Peyer's patch (tissue), 4 donors: Measurements from ENCODE around the gene DEF6. TPM values are rescaled to one million over a fixed set of nuclear protein-coding genes. Genes with fewer than 3 reads are reported as not detected.

Source experiments
- DNase-seq, 3 donors: peaks; one replicate each; pipeline ENCODE4 v3.0.0-alpha.2; 2017 to 2019
- H3K27ac ChIP-seq, 4 donors: fragments of 200-600 bp; sonication (generic); one replicate each; pipeline ENCODE4 v1.5.1; 2016 to 2019
- H3K27me3 ChIP-seq, 2 donors: fragments of 200-600 bp; sonication (generic); one replicate each; pipeline ENCODE4 v1.5.1; 2019
- H3K36me3 ChIP-seq, 3 donors: fragments of 200-600 bp; sonication (generic); one replicate each; pipeline ENCODE4 v1.5.1; 2016 to 2019
- H3K4me1 ChIP-seq, 4 donors: fragments of 200-600 bp; sonication (generic); one replicate each; pipeline ENCODE4 v1.5.1; 2016 to 2019
- H3K4me3 ChIP-seq, 4 donors: fragments of 200-600 bp; sonication (generic); 1 replicate in 3 of 4; 2 replicates in 1 of 4; pipeline ENCODE4 v1.5.1; 2016 to 2019; ENCODE audit warnings: mild to moderate bottlenecking in 1 of 4
- H3K9me3 ChIP-seq, 4 donors: fragments of 200-600 bp; sonication (generic); one replicate each; pipeline ENCODE4 v1.5.1; 2016 to 2019; ENCODE audit warnings: mild to moderate bottlenecking in 1 of 4
- CTCF ChIP-seq, 6 experiments: fragments of 450-650 bp in 4 of 6; fragments of 200-600 bp in 2 of 6; sonication (generic) in 1 of 6; IDR thresholded peaks; one replicate each; pipeline ENCODE4 v1.5.1; 2017 to 2019; ENCODE audit warnings: antibody characterized with exemption in 6 of 6, mild to moderate bottlenecking in 3 of 6, moderate library complexity in 1 of 6
- POLR2A ChIP-seq, 2 donors: fragments of 450-650 bp; IDR thresholded peaks; one replicate each; pipeline ENCODE4 v1.5.1; 2017; ENCODE audit warnings: antibody characterized with exemption in 2 of 2, mild to moderate bottlenecking in 2 of 2, moderate library complexity in 2 of 2
- total RNA-seq, 4 donors: library from RNA; depleted of rRNA; stranded (reverse); fragments of >200 nt; gene quantifications; one replicate each; pipeline ENCODE4 v1.1.0, GENCODE V29; 2016

DEF6 gene
- total RNA-seq, 4 donors from 2014 or later: 11.0 to 85.8 (median 21.5) TPM

- Histone ChIP-seq H3K9me3 (no peaks in the 10 kb centered on the region), H3K27me3 (no peaks in the 10 kb centered on the region), H3K4me1 (peaks cover 0 to 24% (median 6%) of the 10 kb centered on the region in 4 donors), H3K36me3 (peaks cover 0 to 30% (median 0%) of the 10 kb centered on the region in 3 donors), H3K4me3 (peak overlapping the region; percentile 79 to 95 (median 86)), H3K27ac (peak overlapping the region in 3 of 4 donors; percentile 90 to 95 (median 95))
- TF ChIP-seq POLR2A (IDR thresholded peaks at IDR 0.05) (no peak), CTCF (IDR thresholded peaks at IDR 0.05) (no peak)
- DNase-seq: no peak
Observed at GRCh38 chr6:35343835-35344550, 46.4 kb downstream of the DEF6 start.

- Histone ChIP-seq H3K4me1 (peaks cover 0 to 9% (median 0%) of the 10 kb centered on the region in 4 donors), H3K27me3 (no peaks in the 10 kb centered on the region), H3K9me3 (no peaks in the 10 kb centered on the region), H3K4me3 (no peak overlapping the region), H3K36me3 (peaks cover 0 to 76% (median 0%) of the 10 kb centered on the region in 3 donors), H3K27ac (no peak overlapping the region)
- TF ChIP-seq POLR2A (IDR thresholded peaks at IDR 0.05): no peak
- TF ChIP-seq CTCF (IDR thresholded peaks at IDR 0.05): no peak
- DNase-seq: peak in 1 of 3 donors; percentile 0
Observed at GRCh38 chr6:35351422-35351821, 53.8 kb downstream of the DEF6 start.

- Histone ChIP-seq H3K27ac (no peak overlapping the region), H3K36me3 (peaks cover 0 to 75% (median 0%) of the 10 kb centered on the region in 3 donors), H3K4me3 (no peak overlapping the region), H3K9me3 (no peaks in the 10 kb centered on the region), H3K27me3 (no peaks in the 10 kb centered on the region), H3K4me1 (peaks cover 0 to 9% (median 0%) of the 10 kb centered on the region in 4 donors)
- TF ChIP-seq CTCF (IDR thresholded peaks at IDR 0.05): no peak
- TF ChIP-seq POLR2A (IDR thresholded peaks at IDR 0.05): no peak
- DNase-seq: no peak
Observed at GRCh38 chr6:35352735-35353134, 55.1 kb downstream of the DEF6 start.

GRCh38 chr6:35354361-35355135 is 56.9 kb downstream of the DEF6 start:
- H3K27ac ChIP-seq: no peak overlapping the region
- H3K4me1 ChIP-seq: peaks cover 0 to 4% (median 0%) of the 10 kb centered on the region in 4 donors
- no peak for TF ChIP-seq CTCF (IDR thresholded peaks at IDR 0.05)
- no peak for TF ChIP-seq POLR2A (IDR thresholded peaks at IDR 0.05)
- H3K36me3 ChIP-seq: peaks cover 0 to 60% (median 0%) of the 10 kb centered on the region in 3 donors
- no peaks in the 10 kb centered on the region for H3K27me3 ChIP-seq
- H3K9me3 ChIP-seq: no peaks in the 10 kb centered on the region
- no peak overlapping the region for H3K4me3 ChIP-seq
- peak in 1 of 3 donors; percentile 2 for DNase-seq

GRCh38 chr6:35356391-35356790 is 58.8 kb downstream of the DEF6 start:
- H3K27ac ChIP-seq: no peak overlapping the region
- TF ChIP-seq CTCF (IDR thresholded peaks at IDR 0.05) (no peak), POLR2A (IDR thresholded peaks at IDR 0.05) (no peak)
- no peak overlapping the region for H3K4me3 ChIP-seq
- peaks cover 0 to 13% (median 0%) of the 10 kb centered on the region in 4 donors for H3K4me1 ChIP-seq
- no peaks in the 10 kb centered on the region for H3K27me3 ChIP-seq
- H3K36me3 ChIP-seq: peaks cover 0 to 50% (median 0%) of the 10 kb centered on the region in 3 donors
- DNase-seq: no peak
- H3K9me3 ChIP-seq: no peaks in the 10 kb centered on the region
